Loucy (cell line): ENCODE measurements around the gene CTPS2.

ENCODE experiments used
- EZH2phosphoT487 ChIP-seq: fragments of 200-600 bp; IDR thresholded peaks from 2 replicates; pipeline ENCODE4 v1.6.1; 2018; ENCODE audit warnings: antibody characterized with exemption, mild to moderate bottlenecking, moderate library complexity, borderline replicate concordance
- TF ChIP-seq, protein P1 (sequence below): fragments of 200-600 bp; sonication (generic); conservative IDR thresholded peaks from 2 replicates; pipeline ENCODE4 v1.5.1; 2014; ENCODE audit warnings: mild to moderate bottlenecking, antibody characterized with exemption, low read length

GRCh38 chrX:16558489-16558888 is 154.0 kb downstream of the CTPS2 start:
- TF ChIP-seq, protein P1, sequence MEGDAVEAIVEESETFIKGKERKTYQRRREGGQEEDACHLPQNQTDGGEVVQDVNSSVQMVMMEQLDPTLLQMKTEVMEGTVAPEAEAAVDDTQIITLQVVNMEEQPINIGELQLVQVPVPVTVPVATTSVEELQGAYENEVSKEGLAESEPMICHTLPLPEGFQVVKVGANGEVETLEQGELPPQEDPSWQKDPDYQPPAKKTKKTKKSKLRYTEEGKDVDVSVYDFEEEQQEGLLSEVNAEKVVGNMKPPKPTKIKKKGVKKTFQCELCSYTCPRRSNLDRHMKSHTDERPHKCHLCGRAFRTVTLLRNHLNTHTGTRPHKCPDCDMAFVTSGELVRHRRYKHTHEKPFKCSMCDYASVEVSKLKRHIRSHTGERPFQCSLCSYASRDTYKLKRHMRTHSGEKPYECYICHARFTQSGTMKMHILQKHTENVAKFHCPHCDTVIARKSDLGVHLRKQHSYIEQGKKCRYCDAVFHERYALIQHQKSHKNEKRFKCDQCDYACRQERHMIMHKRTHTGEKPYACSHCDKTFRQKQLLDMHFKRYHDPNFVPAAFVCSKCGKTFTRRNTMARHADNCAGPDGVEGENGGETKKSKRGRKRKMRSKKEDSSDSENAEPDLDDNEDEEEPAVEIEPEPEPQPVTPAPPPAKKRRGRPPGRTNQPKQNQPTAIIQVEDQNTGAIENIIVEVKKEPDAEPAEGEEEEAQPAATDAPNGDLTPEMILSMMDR, result no peak
- TF ChIP-seq EZH2phosphoT487, result no peak
